Neural crest cell (in vitro differentiated cells): Measurements from ENCODE around the gene KPNA4. TPM values are rescaled to one million over a fixed set of nuclear protein-coding genes. Genes with fewer than 3 reads are reported as not detected.
"Not testable (repeated sequence)": the region's sequence is repeated elsewhere in the genome, so short reads cannot be mapped to it uniquely, and the experiment has no call there.

Experiments used
- DNase-seq: peaks from one replicate; pipeline ENCODE4 v3.0.0; 2021; ENCODE audit warnings: low read depth, mixed read lengths, low spot score
- H3K27ac Mint-ChIP-seq: one replicate; pipeline ENCODE4 v1.8.0; 2021; ENCODE audit warnings: mild to moderate bottlenecking, mixed read lengths; ENCODE audit not compliant: unreplicated experiment
- H3K27me3 Mint-ChIP-seq: 2 replicates; pipeline ENCODE4 v1.8.0; 2021; ENCODE audit warnings: low read depth, mild to moderate bottlenecking, mixed read lengths
- H3K36me3 Mint-ChIP-seq: 2 replicates; pipeline ENCODE4 v1.8.0; 2021; ENCODE audit warnings: low read depth, mild to moderate bottlenecking, mixed read lengths
- H3K4me1 Mint-ChIP-seq: 2 replicates; pipeline ENCODE4 v1.8.0; 2021; ENCODE audit warnings: mixed read lengths
- H3K4me3 Mint-ChIP-seq: one replicate; pipeline ENCODE4 v1.8.0; 2021; ENCODE audit warnings: mild to moderate bottlenecking, mixed read lengths
- H3K9me3 Mint-ChIP-seq: 2 replicates; pipeline ENCODE4 v1.8.0; 2021; ENCODE audit warnings: mixed read lengths
- CTCF ChIP-seq: fragments of 200-600 bp; sonication (generic); conservative IDR thresholded peaks from 2 replicates; pipeline ENCODE4 v1.5.0; 2021; ENCODE audit warnings: antibody characterized with exemption, mild to moderate bottlenecking
- total RNA-seq: library from RNA; stranded (reverse); gene quantifications from 2 replicates; pipeline ENCODE4 v1.2.1, GENCODE V29; 2021

The KPNA4 gene
- total RNA-seq, 1 donor from 2014 or later, result 57.8 TPM

DNA sequence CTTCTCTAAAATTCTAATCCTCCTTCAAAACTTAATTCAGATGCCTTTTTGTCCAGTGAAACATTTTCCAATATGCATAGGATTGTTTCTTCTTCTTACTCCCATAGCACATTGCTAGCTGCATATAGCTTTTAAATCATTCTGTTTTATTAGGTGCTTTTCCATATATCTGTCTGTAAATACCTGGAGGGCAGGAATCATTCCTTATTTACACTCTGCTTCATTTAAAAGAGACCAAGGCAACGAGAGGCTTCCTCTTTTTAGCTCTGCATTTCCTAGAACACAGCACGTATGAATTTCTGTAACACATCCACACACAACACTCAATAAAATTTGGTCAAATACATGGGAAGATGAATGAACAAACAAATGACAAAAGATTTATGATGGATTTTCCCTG, 43.5 kb upstream of the KPNA4 start:
- Mint-ChIP-seq H3K27ac (no peak overlapping the region), H3K27me3 (peaks cover 5% of the 10 kb centered on the region), H3K9me3 (no peaks in the 10 kb centered on the region), H3K36me3 (no peaks in the 10 kb centered on the region), H3K4me1 (no peaks in the 10 kb centered on the region), H3K4me3 (no peak overlapping the region)
- no peak for DNase-seq
- TF ChIP-seq CTCF, result no peak

GRCh38 chr3:160607826-160608225, 42.5 kb upstream of the KPNA4 start:
- peaks cover 3% of the 10 kb centered on the region for H3K27me3 Mint-ChIP-seq
- H3K4me1 Mint-ChIP-seq, result no peaks in the 10 kb centered on the region
- no peak for DNase-seq
- H3K27ac Mint-ChIP-seq, result no peak overlapping the region
- no peaks in the 10 kb centered on the region for H3K9me3 Mint-ChIP-seq
- no peak overlapping the region for H3K4me3 Mint-ChIP-seq
- no peaks in the 10 kb centered on the region for H3K36me3 Mint-ChIP-seq
- TF ChIP-seq CTCF, result no peak

- H3K4me1 Mint-ChIP-seq, result no peaks in the 10 kb centered on the region
- no peak overlapping the region for H3K4me3 Mint-ChIP-seq
- H3K36me3 Mint-ChIP-seq, result no peaks in the 10 kb centered on the region
- no peak for TF ChIP-seq CTCF
- H3K27ac Mint-ChIP-seq, result no peak overlapping the region
- H3K9me3 Mint-ChIP-seq, result no peaks in the 10 kb centered on the region
- H3K27me3 Mint-ChIP-seq, result no peaks in the 10 kb centered on the region
- DNase-seq, result no peak
Measured at GRCh38 chr3:160605315-160605714, 39.9 kb upstream of the KPNA4 start.

DNA sequence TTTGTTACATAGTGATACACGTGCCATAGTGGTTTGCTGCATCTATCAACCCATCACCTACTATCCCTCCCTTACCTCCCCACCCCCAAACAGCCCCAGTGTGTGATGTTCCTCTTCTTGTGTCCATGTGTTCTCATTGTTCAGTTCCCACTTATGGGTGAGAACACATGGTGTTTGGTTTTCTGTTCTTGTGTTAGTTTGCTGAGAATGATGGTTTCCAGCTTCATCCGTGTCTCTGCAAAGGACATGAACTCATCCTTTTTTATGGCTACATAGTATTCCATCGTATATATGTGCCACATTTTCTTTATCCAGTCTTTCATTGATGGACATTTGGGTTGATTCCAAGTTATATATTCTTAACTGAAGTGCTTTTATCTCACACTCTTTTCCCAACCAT, 38.5 kb upstream of the KPNA4 start:
- H3K4me3 Mint-ChIP-seq, H3K9me3 Mint-ChIP-seq, DNase-seq, H3K27ac Mint-ChIP-seq, H3K36me3 Mint-ChIP-seq, H3K4me1 Mint-ChIP-seq, H3K27me3 Mint-ChIP-seq: not testable (repeated sequence)

DNA sequence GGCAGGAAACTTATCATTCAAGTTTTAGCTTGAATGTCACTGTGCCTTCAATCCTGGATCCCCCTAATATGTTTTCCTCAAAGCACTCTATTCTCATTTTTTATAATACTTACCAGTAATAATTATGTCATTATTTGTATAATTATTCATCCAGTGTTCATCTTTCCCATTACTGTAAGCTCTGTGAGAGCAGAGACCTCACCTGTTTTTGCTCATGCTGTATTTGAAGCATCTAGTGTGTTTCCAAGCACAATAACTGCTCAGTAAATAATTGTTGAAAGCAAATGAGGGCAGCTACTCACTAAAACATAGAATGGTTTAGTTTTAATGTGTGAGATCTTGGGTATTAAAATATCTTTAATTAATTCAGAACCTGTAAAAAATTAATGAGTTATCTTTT, 36.9 kb upstream of the KPNA4 start:
- Mint-ChIP-seq H3K4me1 (no peaks in the 10 kb centered on the region), H3K4me3 (no peak overlapping the region), H3K9me3 (no peaks in the 10 kb centered on the region), H3K27ac (no peak overlapping the region), H3K27me3 (no peaks in the 10 kb centered on the region), H3K36me3 (no peaks in the 10 kb centered on the region)
- no peak for TF ChIP-seq CTCF
- no peak for DNase-seq

DNA sequence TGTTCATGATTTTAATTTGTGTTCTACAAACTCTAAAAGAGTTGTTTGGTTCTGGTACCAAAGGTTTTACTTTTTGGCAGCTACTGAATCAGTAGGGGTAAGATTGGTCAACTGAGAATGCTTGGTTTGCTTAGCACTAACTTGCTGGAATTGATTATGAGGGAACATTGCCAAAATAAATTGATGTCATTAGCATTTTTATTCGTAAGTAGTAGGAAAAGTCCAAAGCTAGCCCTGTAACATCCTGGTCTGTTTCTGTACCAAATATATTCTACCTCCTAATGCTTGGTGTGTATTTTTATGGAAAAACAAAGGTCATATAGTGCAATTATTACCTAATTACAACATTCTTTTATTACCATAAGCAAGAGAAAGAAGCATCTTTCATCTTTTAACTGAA, 35.9 kb upstream of the KPNA4 start:
- no peak overlapping the region for H3K4me3 Mint-ChIP-seq
- H3K9me3 Mint-ChIP-seq, result no peaks in the 10 kb centered on the region
- no peaks in the 10 kb centered on the region for H3K27me3 Mint-ChIP-seq
- TF ChIP-seq CTCF, result no peak
- H3K4me1 Mint-ChIP-seq, result no peaks in the 10 kb centered on the region
- H3K36me3 Mint-ChIP-seq, result no peaks in the 10 kb centered on the region
- DNase-seq, result no peak
- no peak overlapping the region for H3K27ac Mint-ChIP-seq
